Mucosa of rectum (tissue), 2 donors: ENCODE data around the gene BMAL1.

ENCODE experiments used
- H3K27ac ChIP-seq, 2 donors: one replicate each; pipeline ENCODE4 v1.7.0; 2013; ENCODE audit warnings: inconsistent platforms in 2 of 2, low read depth in 2 of 2, low read length in 2 of 2
- H3K27me3 ChIP-seq, 2 donors: one replicate each; pipeline ENCODE4 v1.7.0; 2013; ENCODE audit warnings: low read length in 2 of 2; ENCODE audit not compliant: control insufficient read depth in 2 of 2, insufficient read depth in 2 of 2
- H3K36me3 ChIP-seq, 2 donors: one replicate each; pipeline ENCODE4 v1.7.0; 2013; ENCODE audit warnings: low read length in 2 of 2; ENCODE audit not compliant: control insufficient read depth in 2 of 2, insufficient read depth in 2 of 2
- H3K4me1 ChIP-seq, 2 donors: one replicate each; pipeline ENCODE4 v1.7.0; 2013; ENCODE audit warnings: low read length in 2 of 2, mild to moderate bottlenecking in 1 of 2; ENCODE audit not compliant: control insufficient read depth in 2 of 2, insufficient read depth in 2 of 2
- H3K4me3 ChIP-seq, 2 donors: one replicate each; pipeline ENCODE4 v1.7.0; 2013; ENCODE audit warnings: low read length in 2 of 2
- H3K9ac ChIP-seq, 2 donors: one replicate each; pipeline ENCODE4 v1.7.0; 2013; ENCODE audit warnings: low read length in 2 of 2, low read depth in 1 of 2, mild to moderate bottlenecking in 1 of 2
- H3K9me3 ChIP-seq, 2 donors: one replicate each; pipeline ENCODE4 v1.7.0; 2013; ENCODE audit warnings: low read length in 2 of 2; ENCODE audit not compliant: control insufficient read depth in 2 of 2
- donor health status: healthy.
- donor health status: Normal muscosa, but diverticular disease.

The BMAL1 gene

DNA sequence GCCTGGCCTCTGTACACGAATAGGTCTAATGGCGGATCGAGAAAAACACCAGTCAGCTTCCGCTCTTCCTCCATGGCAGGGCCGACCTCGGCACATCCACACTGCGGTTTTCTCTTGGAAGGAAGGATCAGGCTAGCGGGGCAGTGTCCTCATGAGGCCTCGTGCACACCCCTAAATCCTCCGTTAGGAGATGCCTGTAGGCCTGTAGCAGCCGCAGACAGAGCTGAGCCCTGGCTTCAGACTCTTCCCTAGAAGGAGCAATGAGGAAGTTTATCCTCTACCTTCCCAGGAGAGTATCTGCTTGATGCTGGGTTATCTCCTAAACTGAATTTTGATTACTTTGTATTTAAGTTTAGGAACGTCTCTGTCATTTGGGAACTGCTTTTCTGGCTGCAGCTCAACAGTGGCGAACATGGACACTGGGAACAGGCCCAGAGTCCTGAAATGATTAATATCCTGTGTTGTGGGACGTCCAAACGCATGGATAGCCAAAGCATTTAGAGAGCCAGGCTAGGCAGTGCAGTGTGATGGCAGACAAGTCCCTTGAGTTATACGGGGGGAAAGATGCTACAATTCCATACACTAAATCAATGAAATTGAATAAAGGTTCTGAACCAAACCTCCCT is 16.5 kb upstream of the BMAL1 start:
- no peaks in the 10 kb centered on the region for H3K36me3 ChIP-seq
- H3K9me3 ChIP-seq: no peaks in the 10 kb centered on the region
- H3K4me3 ChIP-seq: no peak overlapping the region
- H3K27me3 ChIP-seq: no peaks in the 10 kb centered on the region
- peak overlapping the region in 1 of 2 donors; percentile 34 for H3K27ac ChIP-seq
- no peak overlapping the region for H3K9ac ChIP-seq
- peaks cover 5 to 9% of the 10 kb centered on the region in 2 donors for H3K4me1 ChIP-seq

- H3K36me3 ChIP-seq: no peaks in the 10 kb centered on the region
- H3K27ac ChIP-seq: peak overlapping the region in 1 of 2 donors; percentile 34
- H3K27me3 ChIP-seq: no peaks in the 10 kb centered on the region
- no peaks in the 10 kb centered on the region for H3K9me3 ChIP-seq
- H3K9ac ChIP-seq: no peak overlapping the region
- peaks cover 5 to 9% of the 10 kb centered on the region in 2 donors for H3K4me1 ChIP-seq
- no peak overlapping the region for H3K4me3 ChIP-seq
Measured at GRCh38 chr11:13261591-13262061, 16.0 kb upstream of the BMAL1 start.

- peaks cover 5 to 9% of the 10 kb centered on the region in 2 donors for H3K4me1 ChIP-seq
- H3K4me3 ChIP-seq: no peak overlapping the region
- no peaks in the 10 kb centered on the region for H3K9me3 ChIP-seq
- H3K27me3 ChIP-seq: no peaks in the 10 kb centered on the region
- no peak overlapping the region for H3K27ac ChIP-seq
- H3K9ac ChIP-seq: no peak overlapping the region
- no peaks in the 10 kb centered on the region for H3K36me3 ChIP-seq
Measured at GRCh38 chr11:13262096-13262495, 15.5 kb upstream of the BMAL1 start.

DNA sequence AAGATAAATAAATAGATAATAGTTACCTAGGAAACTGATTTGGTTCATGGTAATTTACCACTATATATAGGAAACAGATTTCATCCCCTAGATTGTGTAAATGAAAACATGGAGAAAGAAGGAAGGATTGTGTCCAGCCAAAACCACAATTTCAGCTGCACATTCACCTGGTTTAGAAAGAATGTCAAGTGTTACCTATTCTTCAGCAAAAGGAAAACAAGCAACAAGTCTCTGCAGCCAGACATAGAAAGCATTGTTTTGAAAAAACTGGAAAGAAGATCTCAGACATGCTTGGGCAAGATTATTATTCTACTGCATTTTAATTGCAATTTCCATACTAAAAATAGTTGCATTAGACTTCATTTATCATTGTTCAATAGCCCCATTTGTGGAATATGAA is 8.8 kb upstream of the BMAL1 start:
- H3K4me3 ChIP-seq: no peak overlapping the region
- H3K27me3 ChIP-seq: peaks cover 0 to 4% of the 10 kb centered on the region in 2 donors
- peaks cover 2 to 5% of the 10 kb centered on the region in 2 donors for H3K4me1 ChIP-seq
- no peak overlapping the region for H3K9ac ChIP-seq
- no peaks in the 10 kb centered on the region for H3K9me3 ChIP-seq
- H3K36me3 ChIP-seq: no peaks in the 10 kb centered on the region
- H3K27ac ChIP-seq: no peak overlapping the region

DNA sequence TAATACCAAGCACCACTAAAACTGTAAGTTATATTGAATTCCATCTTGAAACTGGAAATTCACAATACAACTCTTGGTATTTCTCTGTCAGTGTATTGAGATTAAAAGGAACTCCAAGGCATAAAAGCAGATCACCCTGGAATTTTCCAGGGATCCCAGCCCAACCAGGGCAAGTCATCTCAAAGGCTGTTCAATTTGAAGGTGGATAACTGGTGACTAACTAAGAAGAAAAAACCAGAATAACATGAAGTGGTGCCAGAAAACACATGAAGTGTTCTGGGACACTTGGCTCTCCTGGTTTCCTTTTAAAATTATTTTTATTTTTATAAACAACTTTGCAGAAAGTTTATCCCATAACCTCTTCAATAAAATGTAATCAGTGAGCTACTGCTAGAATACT is 7.8 kb upstream of the BMAL1 start:
- Histone ChIP-seq H3K4me1 (peaks cover 2 to 5% of the 10 kb centered on the region in 2 donors), H3K4me3 (no peak overlapping the region), H3K27me3 (peaks cover 4 to 7% of the 10 kb centered on the region in 2 donors), H3K36me3 (no peaks in the 10 kb centered on the region), H3K9me3 (no peaks in the 10 kb centered on the region), H3K9ac (no peak overlapping the region), H3K27ac (no peak overlapping the region)

DNA sequence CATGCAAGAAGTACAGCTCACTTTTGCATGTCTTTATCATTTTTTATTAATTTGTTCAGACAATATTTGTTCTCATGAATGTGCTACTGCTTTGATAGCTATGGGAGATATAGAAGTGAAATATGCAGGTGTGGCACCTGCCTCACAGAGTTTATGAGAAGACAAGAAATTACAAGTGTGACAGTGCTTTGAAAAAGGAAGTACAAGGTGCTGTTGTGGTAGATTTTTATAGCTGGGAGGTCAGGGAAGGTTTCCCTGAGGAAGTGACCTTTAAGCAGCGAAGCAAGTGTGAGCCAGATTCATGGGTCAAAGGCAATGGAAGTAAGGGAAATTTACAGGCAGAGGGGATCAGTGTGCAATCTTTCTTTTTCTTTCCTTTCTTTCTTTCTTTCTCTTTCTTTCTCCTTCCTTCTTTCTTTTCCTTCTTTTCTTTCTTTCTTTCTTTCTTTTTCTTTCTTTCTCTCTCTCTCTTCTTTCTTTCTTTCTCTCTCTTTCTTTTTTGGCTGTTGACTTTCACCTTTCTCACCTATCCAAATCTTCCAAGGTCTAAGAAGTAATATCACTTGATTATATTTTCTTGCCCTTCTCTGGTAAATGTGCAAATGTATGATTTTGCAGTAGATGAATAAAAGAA is 6.4 kb upstream of the BMAL1 start:
- Histone ChIP-seq H3K4me1 (peaks cover 4 to 9% of the 10 kb centered on the region in 2 donors), H3K36me3 (no peaks in the 10 kb centered on the region), H3K27ac (no peak overlapping the region), H3K9ac (no peak overlapping the region), H3K4me3 (peak overlapping the region in 1 of 2 donors; percentile 30), H3K9me3 (no peaks in the 10 kb centered on the region), H3K27me3 (peaks cover 6 to 7% of the 10 kb centered on the region in 2 donors)

GRCh38 chr11:13276454-13276831 is 1.1 kb upstream of the BMAL1 start:
- Histone ChIP-seq H3K4me3 (peak overlapping the region; percentile 90 to 98), H3K9me3 (no peaks in the 10 kb centered on the region), H3K36me3 (no peaks in the 10 kb centered on the region), H3K4me1 (peaks cover 13 to 15% of the 10 kb centered on the region in 2 donors), H3K27me3 (peaks cover 7 to 8% of the 10 kb centered on the region in 2 donors), H3K27ac (peak overlapping the region; percentile 79 to 86), H3K9ac (peak overlapping the region; percentile 78 to 79)

GRCh38 chr11:13276832-13277767 is 490 bp upstream of the BMAL1 start:
- Histone ChIP-seq H3K27ac (peak overlapping the region; percentile 79 to 86), H3K36me3 (no peaks in the 10 kb centered on the region), H3K4me1 (peaks cover 10 to 13% of the 10 kb centered on the region in 2 donors), H3K4me3 (peak overlapping the region; percentile 90 to 98), H3K9me3 (no peaks in the 10 kb centered on the region), H3K9ac (peak overlapping the region; percentile 78 to 79), H3K27me3 (peaks cover 7 to 8% of the 10 kb centered on the region in 2 donors)

- peaks cover 10 to 13% of the 10 kb centered on the region in 2 donors for H3K4me1 ChIP-seq
Measured at GRCh38 chr11:13278609-13279486, 1.3 kb downstream of the BMAL1 start.

More at GRCh38 chr11:13278609-13279486, 1.3 kb downstream of the BMAL1 start:
- H3K9ac ChIP-seq: peak overlapping the region; percentile 43 to 70
- H3K36me3 ChIP-seq: no peaks in the 10 kb centered on the region
- no peak overlapping the region for H3K27ac ChIP-seq
- peaks cover 7 to 8% of the 10 kb centered on the region in 2 donors for H3K27me3 ChIP-seq
- H3K4me3 ChIP-seq: peak overlapping the region; percentile 80 to 85
- H3K9me3 ChIP-seq: no peaks in the 10 kb centered on the region
